Measurements from ENCODE around the gene NADSYN1. TPM values are rescaled to one million over a fixed set of nuclear protein-coding genes. Genes with fewer than 3 reads are reported as not detected.

Gene NADSYN1
- total RNA-seq, 6 donors from 2014 or later = 46.8 to 248 (median 79.5) TPM

DNA sequence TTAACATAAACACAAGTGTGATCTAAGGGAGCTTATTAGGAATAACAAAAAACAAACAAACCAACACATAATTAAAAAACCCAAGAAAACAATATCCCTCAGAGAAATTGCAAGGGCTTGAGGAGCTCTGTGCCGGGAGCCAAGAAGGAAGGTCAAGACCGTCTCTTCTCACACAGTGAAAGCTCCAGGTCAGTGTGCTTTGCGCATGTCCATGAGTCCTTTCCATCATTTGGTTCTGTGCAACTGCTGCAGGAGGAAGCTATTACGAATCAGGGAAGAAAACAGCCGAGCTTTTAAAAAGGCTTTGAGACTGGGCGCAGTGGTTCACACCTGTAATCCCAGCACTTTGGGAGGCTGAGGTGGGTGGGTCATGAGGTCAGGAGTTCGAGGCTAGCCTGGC is 89.4 kb downstream of the NADSYN1 start:
- H3K4me3 ChIP-seq = no peak overlapping the region
- TF ChIP-seq EP300 (IDR thresholded peaks at IDR 0.05) (no peak), POLR2AphosphoS5 (IDR thresholded peaks at IDR 0.05) (no peak), POLR2A (IDR thresholded peaks at IDR 0.05) (no peak)
- TF ChIP-seq, protein P1, sequence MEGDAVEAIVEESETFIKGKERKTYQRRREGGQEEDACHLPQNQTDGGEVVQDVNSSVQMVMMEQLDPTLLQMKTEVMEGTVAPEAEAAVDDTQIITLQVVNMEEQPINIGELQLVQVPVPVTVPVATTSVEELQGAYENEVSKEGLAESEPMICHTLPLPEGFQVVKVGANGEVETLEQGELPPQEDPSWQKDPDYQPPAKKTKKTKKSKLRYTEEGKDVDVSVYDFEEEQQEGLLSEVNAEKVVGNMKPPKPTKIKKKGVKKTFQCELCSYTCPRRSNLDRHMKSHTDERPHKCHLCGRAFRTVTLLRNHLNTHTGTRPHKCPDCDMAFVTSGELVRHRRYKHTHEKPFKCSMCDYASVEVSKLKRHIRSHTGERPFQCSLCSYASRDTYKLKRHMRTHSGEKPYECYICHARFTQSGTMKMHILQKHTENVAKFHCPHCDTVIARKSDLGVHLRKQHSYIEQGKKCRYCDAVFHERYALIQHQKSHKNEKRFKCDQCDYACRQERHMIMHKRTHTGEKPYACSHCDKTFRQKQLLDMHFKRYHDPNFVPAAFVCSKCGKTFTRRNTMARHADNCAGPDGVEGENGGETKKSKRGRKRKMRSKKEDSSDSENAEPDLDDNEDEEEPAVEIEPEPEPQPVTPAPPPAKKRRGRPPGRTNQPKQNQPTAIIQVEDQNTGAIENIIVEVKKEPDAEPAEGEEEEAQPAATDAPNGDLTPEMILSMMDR (IDR thresholded peaks at IDR 0.05) = no peak
- DNase-seq (no peak), ATAC-seq (ENCODE audit: low FRiP score in 2 of 2) (no peak)
- no peaks in the 10 kb centered on the region for H3K27me3 ChIP-seq
- H3K27ac ChIP-seq = no peak overlapping the region
- H3K9me3 ChIP-seq = no peaks in the 10 kb centered on the region
- no peaks in the 10 kb centered on the region for H3K36me3 ChIP-seq
- H3K4me1 ChIP-seq = no peaks in the 10 kb centered on the region
- WGBS, 2 donors = 77 to 81% methylated on average over 7 of the region's 7 CpGs

DNA sequence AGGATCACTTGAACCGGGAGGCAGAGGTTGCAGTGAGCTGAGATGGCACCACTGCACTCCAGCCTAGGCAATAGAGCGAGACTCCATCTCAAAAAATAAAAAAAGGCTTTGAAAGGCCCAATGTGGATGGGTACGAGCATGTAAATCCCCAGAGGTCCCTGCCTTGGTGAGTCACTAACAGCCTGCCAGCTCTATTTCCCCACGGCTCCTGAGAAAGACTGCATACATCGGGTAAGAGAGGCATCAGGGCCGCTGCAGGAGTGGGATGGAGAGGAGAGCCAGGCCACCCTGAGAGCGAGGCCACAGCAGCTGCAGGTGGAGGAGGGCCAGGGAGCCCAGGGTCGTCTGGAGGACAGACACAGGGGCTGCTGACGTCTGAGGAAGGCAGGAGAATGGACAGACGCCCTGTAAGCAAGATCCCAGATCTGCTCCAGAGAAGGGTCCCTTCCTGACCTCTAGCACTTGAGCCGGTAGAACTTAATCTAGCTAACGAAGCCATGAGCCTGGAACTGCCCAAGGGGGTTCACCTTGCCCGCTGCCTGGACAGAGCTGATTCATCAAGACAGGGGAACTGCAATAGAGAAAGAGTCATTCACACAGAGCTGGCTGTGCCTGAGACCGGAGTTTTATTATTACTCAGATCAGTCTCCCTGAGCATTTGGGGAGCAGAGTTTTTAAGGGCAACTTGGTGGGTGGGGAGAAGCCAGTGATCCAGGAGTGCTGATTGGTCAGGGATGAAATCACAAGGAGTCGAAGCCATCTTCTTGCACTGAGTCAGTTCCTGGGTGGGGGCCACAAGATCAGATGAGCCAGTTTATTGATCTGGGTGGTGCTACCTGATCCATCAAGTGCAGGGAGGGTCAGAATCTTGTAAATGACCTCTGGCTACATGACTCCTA is 90.1 kb downstream of the NADSYN1 start:
- Histone ChIP-seq H3K4me1 (no peaks in the 10 kb centered on the region), H3K9me3 (no peaks in the 10 kb centered on the region), H3K36me3 (no peaks in the 10 kb centered on the region), H3K4me3 (no peak overlapping the region), H3K27ac (no peak overlapping the region), H3K27me3 (no peaks in the 10 kb centered on the region)
- no peak for DNase-seq
- ATAC-seq (ENCODE audit: low FRiP score in 2 of 2) = no peak
- WGBS, 2 donors = 80 to 82% methylated on average over 12 to 15 of the region's 15 CpGs
- TF ChIP-seq, protein P1 (IDR thresholded peaks at IDR 0.05) = no peak
- TF ChIP-seq EP300 (IDR thresholded peaks at IDR 0.05) (no peak), POLR2AphosphoS5 (IDR thresholded peaks at IDR 0.05) (no peak), POLR2A (IDR thresholded peaks at IDR 0.05) (no peak)

DNA sequence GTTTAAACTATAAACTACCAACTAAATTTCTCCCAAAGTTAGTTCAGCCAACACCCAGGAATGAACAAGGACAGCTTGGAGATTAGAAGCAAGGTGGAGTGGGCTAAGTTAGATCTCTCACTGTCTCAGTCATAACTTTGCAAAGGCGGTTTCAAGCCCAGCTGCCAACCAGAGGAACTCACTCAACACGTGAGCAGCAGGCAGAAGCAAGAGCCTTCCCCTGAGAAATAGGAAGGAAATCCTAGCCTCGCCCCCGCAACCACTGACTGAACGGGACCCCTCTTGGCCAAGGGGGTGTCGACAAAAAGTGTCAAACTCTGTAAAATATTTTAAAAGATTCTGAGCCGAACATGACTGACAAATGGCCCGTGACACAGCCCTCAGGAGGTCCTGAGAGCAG is 90.9 kb downstream of the NADSYN1 start:
- 45 to 53% methylated on average over 7 to 8 of the region's 8 CpGs for WGBS, 2 donors
- H3K9me3 ChIP-seq = no peaks in the 10 kb centered on the region
- H3K4me3 ChIP-seq = no peak overlapping the region
- H3K27ac ChIP-seq = no peak overlapping the region
- no peaks in the 10 kb centered on the region for H3K4me1 ChIP-seq
- no peaks in the 10 kb centered on the region for H3K27me3 ChIP-seq
- no peak for ATAC-seq (ENCODE audit: low FRiP score in 2 of 2)
- DNase-seq = no peak
- H3K36me3 ChIP-seq = no peaks in the 10 kb centered on the region
- TF ChIP-seq EP300 (IDR thresholded peaks at IDR 0.05) = no peak
- no peak for TF ChIP-seq POLR2AphosphoS5 (IDR thresholded peaks at IDR 0.05)
- no peak for TF ChIP-seq POLR2A (IDR thresholded peaks at IDR 0.05)
- TF ChIP-seq, protein P1 (IDR thresholded peaks at IDR 0.05) = no peak

DNA sequence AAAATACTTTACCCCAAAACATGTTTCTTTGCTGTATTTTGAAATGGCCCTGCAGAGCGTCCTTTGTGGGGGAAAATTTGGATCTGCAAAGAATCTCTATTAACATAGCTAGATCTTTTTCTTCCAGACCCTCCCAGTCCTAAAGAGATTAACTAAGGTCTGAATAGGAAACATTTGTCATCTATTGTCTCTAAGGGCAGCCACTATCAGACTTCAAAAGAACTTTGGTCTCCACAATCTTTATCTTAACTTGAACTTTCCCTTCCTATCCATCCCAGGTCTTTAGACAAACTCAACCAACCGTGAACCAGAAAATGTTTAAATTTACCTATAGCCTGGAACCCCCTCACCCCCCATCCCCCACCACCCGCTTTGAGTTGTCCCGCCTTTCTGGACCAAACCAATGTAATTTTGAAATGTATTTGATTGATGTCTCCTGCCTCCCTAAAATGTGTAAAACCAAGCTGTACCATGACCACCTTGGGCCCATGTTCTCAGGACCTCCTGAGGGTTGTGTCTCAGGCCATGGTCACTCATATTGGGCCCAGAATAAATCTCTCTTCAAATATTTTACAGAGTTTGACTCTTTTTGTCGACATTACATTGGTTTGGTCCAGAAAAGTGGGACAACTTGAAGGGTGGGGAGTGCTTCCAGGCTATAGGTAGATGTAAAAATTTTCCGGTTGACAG is 91.7 kb downstream of the NADSYN1 start:
- Histone ChIP-seq H3K9me3 (no peaks in the 10 kb centered on the region), H3K27me3 (no peaks in the 10 kb centered on the region), H3K36me3 (no peaks in the 10 kb centered on the region), H3K4me1 (no peaks in the 10 kb centered on the region), H3K27ac (no peak overlapping the region), H3K4me3 (no peak overlapping the region)
- no peak for DNase-seq
- WGBS, 2 donors = 78 to 84% methylated on average over 6 of the region's 6 CpGs
- TF ChIP-seq POLR2AphosphoS5 (IDR thresholded peaks at IDR 0.05) (no peak), EP300 (IDR thresholded peaks at IDR 0.05) (no peak), POLR2A (IDR thresholded peaks at IDR 0.05) (no peak)
- TF ChIP-seq, protein P1 (IDR thresholded peaks at IDR 0.05) = no peak
- ATAC-seq (ENCODE audit: low FRiP score in 2 of 2) = no peak
